Measurements from ENCODE around the gene ARHGAP22. TPM values are rescaled to one million over a fixed set of nuclear protein-coding genes. Genes with fewer than 3 reads are reported as not detected.

The ARHGAP22 gene
- total RNA-seq, 1 donor from 2014 or later, result 1.2 TPM

DNA sequence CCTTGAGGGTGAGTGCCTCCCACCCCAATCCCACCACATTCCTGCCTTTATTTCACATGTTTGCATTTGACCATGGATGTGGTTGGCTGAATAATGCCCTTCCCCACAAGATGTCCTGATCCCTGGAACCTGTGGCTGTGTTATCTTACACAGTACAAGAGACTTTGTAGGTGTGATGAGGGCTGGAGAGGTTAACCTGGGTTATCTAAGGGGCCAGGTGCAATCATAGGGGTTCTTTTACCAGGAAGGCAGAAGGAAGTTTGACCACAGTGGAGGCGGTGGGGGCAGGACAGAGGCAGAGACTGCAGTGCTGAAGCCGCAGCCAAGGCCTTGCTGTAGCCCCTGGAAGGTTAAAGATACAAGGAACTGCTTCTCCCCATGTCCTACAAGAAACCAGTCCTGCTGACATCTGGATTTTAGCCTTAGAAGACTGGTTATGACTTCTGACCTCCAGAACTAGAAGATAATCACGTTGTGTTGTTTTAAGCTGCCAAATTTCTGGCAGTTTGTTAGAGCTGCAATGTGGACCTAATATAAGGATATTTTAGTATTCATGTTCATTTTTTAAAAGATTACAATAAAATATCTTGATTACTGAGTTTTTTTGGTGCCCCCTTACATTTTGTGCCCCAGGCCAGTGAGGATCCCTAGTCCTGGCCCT lies 136.6 kb downstream of the ARHGAP22 start:
- no peak for DNase-seq (ENCODE audit: low spot score)
- Mint-ChIP-seq H3K27ac (no peak overlapping the region), H3K4me3 (no peak overlapping the region), H3K4me1 (ENCODE audit: low read depth) (no peaks in the 10 kb centered on the region), H3K36me3 (ENCODE audit: low read depth) (no peaks in the 10 kb centered on the region), H3K9me3 (no peaks in the 10 kb centered on the region), H3K27me3 (ENCODE audit: insufficient read depth) (no peaks in the 10 kb centered on the region)
- intact Hi-C loops (cut with micrococcal nuclease), result no loop called here

DNA sequence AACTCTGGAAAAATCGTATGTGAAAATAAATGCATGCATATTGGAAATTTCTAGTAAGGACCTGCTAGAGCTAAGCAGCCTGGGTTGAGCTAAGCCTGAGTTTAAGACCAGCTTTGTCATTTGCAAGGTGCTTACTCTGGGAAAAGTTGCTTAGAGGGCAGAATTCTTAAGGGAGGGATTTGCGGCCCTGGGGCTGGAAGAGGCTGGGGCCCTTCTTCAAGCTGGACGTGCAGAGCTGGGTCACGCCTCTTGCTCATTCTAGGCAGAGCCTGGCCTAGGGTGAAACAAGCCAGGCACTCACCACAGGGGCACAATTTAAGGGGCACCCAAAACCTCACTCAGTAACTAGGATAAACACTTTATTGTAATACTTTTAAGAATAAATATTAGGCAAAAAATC lies 137.2 kb downstream of the ARHGAP22 start:
- intact Hi-C loops (cut with micrococcal nuclease), result no loop called here
- H3K4me3 Mint-ChIP-seq, result no peak overlapping the region

DNA sequence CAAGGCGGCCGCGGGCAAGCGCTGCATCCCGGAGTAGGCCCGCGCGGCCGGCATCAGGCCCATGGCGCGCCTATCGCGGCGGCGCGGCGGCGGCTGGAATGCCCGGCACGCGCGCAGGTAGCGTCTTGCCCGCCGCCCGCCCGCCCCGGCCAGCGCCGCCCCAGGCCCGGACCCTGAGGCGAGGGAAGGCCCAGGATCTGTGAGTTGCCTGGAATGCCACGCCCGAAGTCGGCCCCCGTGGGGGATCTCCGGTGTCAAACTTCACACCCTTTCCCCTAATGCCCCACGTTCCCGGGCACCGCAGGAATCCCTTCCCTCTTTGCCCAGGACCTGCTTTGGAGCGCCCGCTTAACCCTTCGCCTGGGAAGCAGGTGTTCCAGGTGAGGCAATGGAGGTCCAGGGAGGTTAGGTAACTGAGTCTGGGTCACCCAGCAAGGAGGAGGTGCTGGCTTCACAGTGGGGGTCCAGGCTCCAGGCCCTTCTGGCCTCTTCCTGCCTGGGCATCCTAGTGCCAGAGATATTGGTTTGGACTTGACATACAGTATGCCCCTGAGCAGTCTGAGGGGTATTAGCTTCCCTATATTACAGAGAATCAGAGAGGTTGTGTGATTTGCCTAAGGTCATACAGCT lies 138.1 kb downstream of the ARHGAP22 start:
- Mint-ChIP-seq H3K27ac (no peak overlapping the region), H3K36me3 (ENCODE audit: low read depth) (no peaks in the 10 kb centered on the region)

More for the DNA sequence above, 137.2 kb downstream of the ARHGAP22 start:
- H3K4me1 Mint-ChIP-seq (ENCODE audit: low read depth), result no peaks in the 10 kb centered on the region
- no peak overlapping the region for H3K27ac Mint-ChIP-seq
- H3K9me3 Mint-ChIP-seq, result no peaks in the 10 kb centered on the region
- no peaks in the 10 kb centered on the region for H3K27me3 Mint-ChIP-seq (ENCODE audit: insufficient read depth)
- no peaks in the 10 kb centered on the region for H3K36me3 Mint-ChIP-seq (ENCODE audit: low read depth)
- DNase-seq (ENCODE audit: low spot score), result no peak

DNA sequence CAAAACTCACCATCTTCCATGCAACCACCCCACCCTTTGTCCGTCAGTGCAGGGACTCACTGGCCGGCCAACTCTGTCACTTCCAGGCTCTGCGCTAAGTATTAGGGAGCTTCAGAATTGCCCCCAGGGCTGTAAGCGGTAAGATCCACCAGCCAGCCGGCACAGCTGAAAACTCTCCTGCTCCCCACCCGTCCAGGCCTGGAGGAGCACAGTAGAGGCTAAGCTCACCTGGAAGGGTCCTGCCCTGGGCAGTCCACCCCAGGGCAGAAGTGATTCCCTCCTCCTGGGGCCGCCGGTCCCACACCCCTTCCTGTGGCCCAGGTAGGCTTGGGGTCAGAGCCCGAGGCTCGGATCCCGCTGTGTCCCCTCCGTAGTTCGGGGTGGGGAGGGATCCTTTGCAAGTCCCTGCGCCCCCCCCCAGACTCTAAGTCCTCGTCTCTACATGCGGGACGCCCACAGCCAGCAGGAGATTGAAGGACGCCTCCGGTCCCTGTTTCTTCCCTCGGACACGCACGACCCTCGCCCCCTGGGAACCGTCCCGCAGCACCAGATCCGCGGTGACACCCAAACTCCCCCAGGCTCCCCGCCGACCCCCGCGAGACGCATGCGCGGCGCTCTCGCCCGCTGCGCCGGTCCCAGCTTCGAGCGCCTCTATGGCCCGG lies 138.9 kb downstream of the ARHGAP22 start:
- Mint-ChIP-seq H3K4me3 (no peak overlapping the region), H3K27me3 (ENCODE audit: insufficient read depth) (no peaks in the 10 kb centered on the region), H3K9me3 (no peaks in the 10 kb centered on the region), H3K27ac (no peak overlapping the region), H3K36me3 (ENCODE audit: low read depth) (no peaks in the 10 kb centered on the region), H3K4me1 (ENCODE audit: low read depth) (no peaks in the 10 kb centered on the region)
- intact Hi-C loops (cut with micrococcal nuclease), result no loop called here
- DNase-seq (ENCODE audit: low spot score), result no peak

More for the DNA sequence above, 138.1 kb downstream of the ARHGAP22 start:
- Mint-ChIP-seq H3K9me3 (no peaks in the 10 kb centered on the region), H3K4me3 (no peak overlapping the region), H3K27me3 (ENCODE audit: insufficient read depth) (no peaks in the 10 kb centered on the region), H3K4me1 (ENCODE audit: low read depth) (no peaks in the 10 kb centered on the region)
- intact Hi-C loops (cut with micrococcal nuclease), result no loop called here
- DNase-seq (ENCODE audit: low spot score), result no peak

DNA sequence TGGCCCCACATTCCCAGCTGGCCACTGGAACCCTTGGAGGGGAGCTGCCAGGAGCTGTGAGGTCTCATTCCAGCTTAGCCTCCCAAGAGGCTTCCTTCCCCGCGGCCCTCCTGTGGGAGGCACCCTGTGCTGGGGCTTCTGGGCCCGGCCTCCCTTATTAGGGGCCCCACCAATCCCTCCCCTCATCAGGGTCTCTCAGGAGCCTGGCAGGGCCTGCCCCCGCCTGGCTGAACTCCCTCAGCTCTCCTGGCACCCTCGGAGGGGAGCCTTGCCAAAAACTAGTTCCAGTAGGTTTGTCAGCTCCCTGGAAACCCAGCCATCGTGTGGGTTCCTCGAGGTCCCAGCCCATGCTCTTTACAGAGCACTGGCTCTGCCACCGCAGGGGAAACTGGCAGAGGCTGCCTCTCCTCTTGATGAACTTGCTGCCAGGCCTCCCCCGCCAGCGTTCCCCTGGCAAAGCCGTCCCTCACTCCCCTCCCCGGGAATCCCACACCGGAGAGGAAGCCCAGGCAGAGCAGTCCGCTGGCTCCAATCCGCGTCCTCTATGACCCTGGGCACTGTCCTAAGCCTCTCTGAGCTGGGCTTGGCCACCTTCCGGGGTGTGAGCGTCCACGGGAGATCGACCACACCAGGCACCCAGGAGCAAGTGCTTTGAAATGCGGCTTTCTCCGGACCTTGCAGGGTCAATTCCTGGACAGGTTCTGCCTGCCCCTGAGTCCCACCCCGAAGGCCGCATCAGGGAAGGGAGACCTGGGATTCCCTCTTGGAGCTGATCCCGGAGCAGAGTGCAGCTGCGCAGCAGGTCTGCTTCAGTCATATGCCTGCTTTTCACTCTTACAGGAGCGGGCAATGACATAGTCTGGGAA lies 139.8 kb downstream of the ARHGAP22 start:
- no peak overlapping the region for H3K27ac Mint-ChIP-seq
- intact Hi-C loops (cut with micrococcal nuclease), result no loop called here
- no peaks in the 10 kb centered on the region for H3K4me1 Mint-ChIP-seq (ENCODE audit: low read depth)
- DNase-seq (ENCODE audit: low spot score), result no peak
- H3K36me3 Mint-ChIP-seq (ENCODE audit: low read depth), result no peaks in the 10 kb centered on the region
- H3K9me3 Mint-ChIP-seq, result no peaks in the 10 kb centered on the region
- no peaks in the 10 kb centered on the region for H3K27me3 Mint-ChIP-seq (ENCODE audit: insufficient read depth)
- H3K4me3 Mint-ChIP-seq, result no peak overlapping the region

DNA sequence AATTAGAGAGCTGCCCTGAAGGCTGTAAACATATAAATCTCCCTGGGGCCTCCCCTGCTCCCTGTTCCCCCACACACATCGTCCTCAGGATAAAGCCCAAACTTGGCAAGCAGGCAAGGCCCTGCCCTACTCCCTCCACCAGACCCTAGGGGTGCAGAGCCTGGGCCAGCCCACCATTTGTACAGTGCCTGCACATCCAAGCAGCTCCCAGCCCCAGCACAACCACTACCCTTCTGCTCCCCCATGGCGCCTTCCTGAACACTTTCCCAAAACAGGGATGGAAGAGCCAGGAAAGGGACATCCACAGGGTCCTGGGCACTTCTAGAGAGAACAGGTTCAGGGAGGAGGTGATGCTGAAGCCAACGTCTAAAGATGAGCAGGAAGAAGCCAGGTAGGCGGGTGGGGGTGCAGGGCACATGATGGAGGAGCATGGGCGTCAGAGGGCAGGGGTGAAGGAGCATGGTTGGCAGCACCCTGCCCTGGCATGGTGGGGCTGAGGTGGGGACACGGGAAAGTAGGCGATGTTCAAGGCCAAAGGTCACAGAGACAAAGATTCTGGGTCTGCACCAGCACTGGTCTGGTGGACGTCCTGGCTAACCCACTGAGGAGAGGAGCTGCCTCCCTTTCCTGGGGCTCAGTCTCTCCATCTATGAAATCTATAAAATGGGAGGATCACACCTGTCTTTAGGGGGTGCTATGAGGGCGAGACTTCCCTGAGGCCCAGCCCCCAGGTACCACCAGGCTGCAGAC lies 140.6 kb downstream of the ARHGAP22 start:
- Mint-ChIP-seq H3K36me3 (ENCODE audit: low read depth) (no peaks in the 10 kb centered on the region), H3K4me3 (no peak overlapping the region), H3K27ac (no peak overlapping the region), H3K4me1 (ENCODE audit: low read depth) (no peaks in the 10 kb centered on the region), H3K9me3 (no peaks in the 10 kb centered on the region), H3K27me3 (ENCODE audit: insufficient read depth) (no peaks in the 10 kb centered on the region)
- no peak for DNase-seq (ENCODE audit: low spot score)
- intact Hi-C loops (cut with micrococcal nuclease), result no loop called here

DNA sequence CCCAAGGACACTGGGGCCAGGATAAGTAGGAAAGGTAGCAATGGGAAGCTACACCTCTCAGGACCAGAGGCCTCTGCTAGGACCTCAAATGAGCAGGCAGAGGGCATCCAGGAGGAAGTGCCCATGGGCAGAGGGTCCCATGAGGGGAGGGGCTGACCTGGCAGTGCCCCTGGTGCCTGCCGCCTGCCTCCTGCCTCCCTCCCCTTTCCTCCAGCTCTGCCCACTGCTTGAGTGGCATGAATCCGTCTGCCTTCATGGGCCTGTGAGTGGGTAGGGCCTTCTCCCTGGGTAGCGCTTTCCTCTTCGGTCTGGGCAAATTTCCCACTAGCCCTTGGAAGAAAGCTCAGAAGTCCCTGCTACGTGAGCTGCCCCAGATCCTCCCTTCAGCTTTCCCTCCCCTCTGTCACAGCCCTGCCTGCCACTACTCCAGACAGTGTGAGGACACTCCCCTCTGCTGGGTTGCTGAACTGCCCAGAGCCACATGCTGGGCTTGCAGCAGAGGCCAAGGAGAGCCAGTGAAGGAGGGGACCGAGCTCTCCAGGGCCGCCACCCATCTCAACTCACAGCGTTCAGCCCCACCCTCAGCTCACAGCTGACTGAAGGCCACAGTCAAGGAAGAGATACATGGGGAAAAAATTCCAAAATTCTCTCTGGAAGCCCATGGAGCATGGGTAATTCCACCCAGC lies 141.4 kb downstream of the ARHGAP22 start:
- Mint-ChIP-seq H3K4me3 (no peak overlapping the region), H3K27ac (no peak overlapping the region), H3K27me3 (ENCODE audit: insufficient read depth) (no peaks in the 10 kb centered on the region), H3K36me3 (ENCODE audit: low read depth) (no peaks in the 10 kb centered on the region), H3K4me1 (ENCODE audit: low read depth) (no peaks in the 10 kb centered on the region), H3K9me3 (no peaks in the 10 kb centered on the region)
- no peak for DNase-seq (ENCODE audit: low spot score)
- intact Hi-C loops (cut with micrococcal nuclease), result no loop called here

DNA sequence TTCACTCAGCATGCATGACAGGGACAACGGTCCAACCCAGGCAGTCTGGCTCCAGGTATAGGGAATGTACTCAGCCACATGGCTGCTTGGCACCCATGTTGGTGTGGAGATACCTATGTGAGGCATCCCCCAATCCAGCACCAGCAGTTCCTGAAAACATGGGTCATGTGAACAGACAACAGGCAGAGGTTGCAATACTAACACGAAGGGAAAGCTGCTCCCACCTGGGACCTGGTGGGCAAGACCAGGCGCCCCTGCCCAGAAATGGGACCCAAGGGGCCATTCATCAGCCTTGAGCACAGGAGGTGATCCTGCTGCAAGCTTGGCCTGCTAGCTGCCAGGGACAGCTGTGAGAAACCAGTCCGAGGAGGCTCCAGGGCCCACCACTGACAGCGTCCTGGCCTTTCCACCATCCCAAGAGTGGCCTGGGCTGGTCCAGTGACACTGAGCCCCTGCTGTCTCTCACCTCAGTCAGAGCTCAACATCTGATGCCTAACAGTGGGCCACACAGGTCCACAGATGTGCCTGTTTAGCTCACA lies 142.3 kb downstream of the ARHGAP22 start:
- Mint-ChIP-seq H3K27ac (no peak overlapping the region), H3K9me3 (no peaks in the 10 kb centered on the region), H3K4me3 (no peak overlapping the region), H3K4me1 (ENCODE audit: low read depth) (no peaks in the 10 kb centered on the region), H3K36me3 (ENCODE audit: low read depth) (no peaks in the 10 kb centered on the region), H3K27me3 (ENCODE audit: insufficient read depth) (no peaks in the 10 kb centered on the region)
- no peak for DNase-seq (ENCODE audit: low spot score)
- intact Hi-C loops (cut with micrococcal nuclease), result no loop called here

DNA sequence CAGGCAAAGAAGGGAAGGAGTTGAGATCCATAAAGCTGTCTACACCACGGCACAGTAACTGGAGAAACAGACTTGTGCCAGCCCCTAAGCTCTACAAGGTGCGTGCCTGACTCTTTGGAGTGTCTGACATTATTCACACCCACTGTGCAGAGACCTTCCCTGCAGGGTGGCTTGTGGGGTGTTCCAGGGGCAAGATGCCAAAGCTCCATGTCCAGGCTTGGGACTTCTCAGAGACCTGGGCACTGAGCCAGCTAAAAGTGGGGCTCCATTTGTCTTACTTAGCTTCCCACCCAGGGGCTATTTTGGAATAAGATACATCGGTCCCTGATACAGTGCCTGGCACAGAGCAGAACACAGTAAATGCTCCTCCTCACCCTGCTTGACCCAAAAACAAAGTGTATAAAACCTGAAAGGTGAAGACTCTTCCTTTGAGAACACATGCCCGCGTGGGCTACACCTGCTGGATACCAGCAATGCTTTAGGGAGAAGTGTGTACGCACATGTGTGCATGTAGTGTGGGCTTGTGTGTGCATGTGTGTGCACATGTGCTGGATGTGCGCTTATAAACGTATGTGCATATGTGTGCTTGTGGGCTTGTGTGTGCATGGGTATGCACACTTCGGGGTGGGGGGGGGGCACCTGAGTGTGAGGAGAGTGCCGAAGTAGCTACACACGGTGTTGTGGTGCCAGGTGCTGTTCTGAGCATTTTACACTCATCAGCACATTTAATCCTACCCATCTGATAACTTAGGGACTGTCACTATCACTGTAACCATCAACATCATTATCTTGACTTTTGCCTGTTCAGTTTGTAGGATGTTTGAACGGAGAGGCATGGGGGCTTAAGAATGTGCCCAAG lies 143.0 kb downstream of the ARHGAP22 start:
- Mint-ChIP-seq H3K4me3 (no peak overlapping the region), H3K36me3 (ENCODE audit: low read depth) (no peaks in the 10 kb centered on the region), H3K9me3 (no peaks in the 10 kb centered on the region), H3K27me3 (ENCODE audit: insufficient read depth) (no peaks in the 10 kb centered on the region), H3K4me1 (ENCODE audit: low read depth) (no peaks in the 10 kb centered on the region), H3K27ac (no peak overlapping the region)
- no peak for DNase-seq (ENCODE audit: low spot score)
- intact Hi-C loops (cut with micrococcal nuclease), result no loop called here

DNA sequence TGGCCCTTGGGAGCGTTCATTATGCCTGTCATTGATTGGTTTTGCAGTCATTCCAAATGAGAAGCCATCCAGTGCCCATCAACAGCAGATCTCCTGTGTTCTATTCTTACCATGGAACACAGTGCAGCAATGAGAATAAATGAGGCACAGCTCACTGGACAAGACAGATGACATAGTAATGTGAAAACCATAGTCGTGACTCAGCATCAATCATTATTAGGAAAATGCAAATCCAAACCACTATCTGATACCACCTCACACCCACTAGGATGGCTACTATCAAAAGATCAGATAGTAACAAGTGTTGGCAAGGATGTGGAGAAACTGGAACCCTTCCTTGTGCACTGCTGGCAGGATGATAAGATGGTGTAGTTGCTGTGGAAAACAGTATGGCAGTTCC lies 144.7 kb downstream of the ARHGAP22 start:
- Mint-ChIP-seq H3K4me3 (no peak overlapping the region), H3K9me3 (no peaks in the 10 kb centered on the region), H3K36me3 (ENCODE audit: low read depth) (no peaks in the 10 kb centered on the region), H3K27me3 (ENCODE audit: insufficient read depth) (no peaks in the 10 kb centered on the region), H3K27ac (no peak overlapping the region), H3K4me1 (ENCODE audit: low read depth) (no peaks in the 10 kb centered on the region)
- DNase-seq (ENCODE audit: low spot score), result no peak
- intact Hi-C loops (cut with micrococcal nuclease), result no loop called here
